ACC112 (cell line): ENCODE measurements around the gene PSMB8.
A peak's percentile ranks its signal among the peaks of the same experiment; 100 is the strongest.

Experiments used
- H2AFZ ChIP-seq: fragments of 200-600 bp; sonication (generic); one replicate; pipeline ENCODE4 v1.6.0; 2017; ENCODE audit warnings: antibody characterized with exemption, low read length; ENCODE audit not compliant: unreplicated experiment
- H3K27ac ChIP-seq: fragments of 200-600 bp; sonication (generic); 2 replicates; pipeline ENCODE4 v1.5.1; 2014; ENCODE audit warnings: low read depth, mild to moderate bottlenecking, antibody characterized with exemption, low read length, moderate library complexity
- H3K27me3 ChIP-seq: fragments of 200-600 bp; sonication (generic); 2 replicates; pipeline ENCODE4 v1.6.1; 2014; ENCODE audit warnings: mild to moderate bottlenecking, antibody characterized with exemption, low read length, moderate library complexity, mixed read lengths; ENCODE audit not compliant: insufficient read depth
- H3K36me3 ChIP-seq: fragments of 200-600 bp; sonication (generic); 2 replicates; pipeline ENCODE4 v1.6.1; 2016; ENCODE audit warnings: mild to moderate bottlenecking, antibody characterized with exemption, low read length, moderate library complexity, mixed read lengths; ENCODE audit not compliant: insufficient read depth
- H3K4me1 ChIP-seq: fragments of 200-600 bp; sonication (generic); one replicate; pipeline ENCODE4 v1.6.1; 2016; ENCODE audit warnings: low read length, mixed read lengths; ENCODE audit not compliant: insufficient read depth, unreplicated experiment, control insufficient read depth
- H3K4me3 ChIP-seq: fragments of 200-600 bp; sonication (generic); 2 replicates; pipeline ENCODE4 v1.5.1; 2014; ENCODE audit warnings: mild to moderate bottlenecking, low read depth, low read length
- H3K79me2 ChIP-seq: fragments of 200-600 bp; sonication (generic); one replicate; pipeline ENCODE4 v1.6.0; 2016; ENCODE audit warnings: low read length; ENCODE audit not compliant: control insufficient read depth, unreplicated experiment, insufficient read depth

Gene PSMB8

DNA sequence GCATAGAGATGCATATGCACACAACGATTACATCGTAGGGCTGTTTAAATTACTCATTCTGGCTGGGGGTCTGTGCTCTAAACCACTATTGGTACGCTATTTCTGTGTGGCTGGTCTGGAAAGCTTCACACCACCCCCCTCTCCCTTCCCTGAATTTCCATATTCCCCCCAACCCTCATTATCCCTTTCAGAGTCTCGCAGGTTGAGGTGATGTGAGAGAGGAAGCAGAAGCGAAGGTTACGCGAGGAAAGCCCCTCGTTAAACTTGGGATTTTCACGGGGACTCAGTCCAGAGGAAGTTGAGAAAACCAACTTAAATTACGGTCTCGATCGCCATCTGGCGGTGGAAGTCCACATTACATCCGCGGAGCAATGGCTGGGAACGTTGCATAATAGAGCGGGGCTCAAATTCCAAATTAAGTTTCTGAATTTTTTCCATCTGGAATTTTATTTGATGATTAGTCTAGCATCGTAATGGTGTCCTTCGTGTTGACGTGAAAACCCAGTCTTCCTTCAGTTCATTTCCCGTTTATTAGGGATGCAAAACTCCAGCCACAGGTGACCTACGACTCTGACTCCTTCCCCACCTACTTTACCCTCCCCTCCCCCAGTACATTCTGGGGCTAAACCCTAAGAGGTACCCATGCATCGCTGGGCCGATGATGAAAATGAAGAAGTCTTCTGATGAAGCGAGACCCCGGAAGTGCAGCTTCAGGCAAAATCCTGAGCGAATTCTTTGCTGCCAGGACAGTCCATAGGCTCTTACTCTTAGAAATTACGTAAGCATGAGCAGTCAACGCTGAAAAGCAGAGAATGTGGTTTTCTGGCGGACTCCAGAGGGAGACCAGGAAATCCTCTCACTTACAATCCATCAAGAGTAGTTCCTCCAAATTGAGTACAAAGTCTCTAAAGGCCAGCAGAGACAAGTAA is 46.7 kb downstream of the PSMB8 start:
- Histone ChIP-seq H3K4me1 (peaks cover 4% of the 10 kb centered on the region), H3K27ac (no peak overlapping the region), H2AFZ (peak overlapping the region; percentile 59), H3K79me2 (no peaks in the 10 kb centered on the region), H3K36me3 (no peaks in the 10 kb centered on the region), H3K4me3 (peak overlapping the region; percentile 63), H3K27me3 (peaks cover 77% of the 10 kb centered on the region)

DNA sequence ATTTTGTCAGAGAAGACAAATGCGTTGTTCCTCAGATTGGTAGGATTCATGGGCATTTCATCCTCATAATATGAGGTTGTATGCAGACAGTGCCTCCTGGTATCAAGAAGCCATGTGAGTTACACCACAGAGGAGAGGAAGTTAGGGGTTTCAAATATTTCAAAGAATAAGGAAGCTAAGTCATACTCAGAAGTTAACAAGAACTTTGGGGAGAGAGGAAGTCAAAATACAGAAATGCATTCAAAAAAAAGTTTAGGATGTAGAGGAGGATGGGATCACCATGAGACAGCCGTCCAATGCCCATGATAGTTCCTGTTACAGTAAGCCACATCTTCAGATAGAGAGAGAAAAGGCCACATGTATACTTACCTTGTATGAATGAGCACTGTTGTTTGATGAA is 49.3 kb downstream of the PSMB8 start:
- Histone ChIP-seq H3K27me3 (peaks cover 81% of the 10 kb centered on the region), H3K4me1 (peaks cover 4% of the 10 kb centered on the region), H2AFZ (no peak overlapping the region), H3K79me2 (no peaks in the 10 kb centered on the region), H3K36me3 (no peaks in the 10 kb centered on the region), H3K4me3 (no peak overlapping the region), H3K27ac (no peak overlapping the region)

DNA sequence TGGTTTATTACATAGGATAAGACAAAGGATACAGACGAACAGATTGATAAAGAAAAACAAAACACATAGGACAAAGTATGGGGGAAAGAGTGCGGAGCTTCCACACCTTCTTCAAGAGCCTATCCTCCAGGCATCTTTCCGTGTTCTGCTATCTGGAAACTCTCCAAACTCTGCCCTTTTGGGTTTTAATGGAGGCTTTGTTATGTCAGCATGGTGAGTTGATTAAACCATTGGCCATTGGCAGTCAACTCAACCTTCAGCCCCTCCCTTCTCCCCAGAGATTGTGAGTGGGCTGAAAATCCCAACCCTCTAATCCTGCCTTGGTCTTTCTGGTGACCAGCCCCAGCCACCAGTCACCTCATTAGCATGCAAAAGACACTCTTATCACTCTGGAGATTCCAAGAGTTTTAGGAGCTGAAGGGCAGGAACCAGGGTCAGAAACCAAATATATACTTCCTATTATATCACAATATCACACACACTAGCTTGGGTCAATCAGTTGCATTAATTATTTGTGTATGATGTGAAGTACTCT is 50.9 kb downstream of the PSMB8 start:
- no peak overlapping the region for H2AFZ ChIP-seq
- peaks cover 77% of the 10 kb centered on the region for H3K27me3 ChIP-seq
- H3K4me1 ChIP-seq: peaks cover 4% of the 10 kb centered on the region

More for the DNA sequence above, 50.9 kb downstream of the PSMB8 start:
- H3K36me3 ChIP-seq: no peaks in the 10 kb centered on the region
- no peak overlapping the region for H3K27ac ChIP-seq
- H3K79me2 ChIP-seq: no peaks in the 10 kb centered on the region
- no peak overlapping the region for H3K4me3 ChIP-seq
